Stimulated activated CD4-positive, alpha-beta T cell treated with anti-CD3 and anti-CD28 coated beads, Interleukin-1b, Interleukin-23, amount 100 ng/mL, for 48 hours (primary cell): Measurements from ENCODE around the gene APOOL.

Experiments used
- DNase-seq: peaks from one replicate; pipeline ENCODE4 v3.0.0-alpha.2; 2020

APOOL gene

GRCh38 chrX:85089321-85089840 lies 85.7 kb downstream of the APOOL start:
- no peak for DNase-seq

GRCh38 chrX:85107407-85107806 lies 103.7 kb downstream of the APOOL start:
- no peak for DNase-seq

- DNase-seq: no peak
Observed at GRCh38 chrX:85108165-85108564, 104.5 kb downstream of the APOOL start.

GRCh38 chrX:85109235-85109634 lies 105.6 kb downstream of the APOOL start:
- DNase-seq: no peak

GRCh38 chrX:85111347-85111746 lies 107.7 kb downstream of the APOOL start:
- DNase-seq: no peak

GRCh38 chrX:85112293-85112692 lies 108.6 kb downstream of the APOOL start:
- no peak for DNase-seq

- no peak for DNase-seq
Observed at GRCh38 chrX:85113746-85114145, 110.1 kb downstream of the APOOL start.

GRCh38 chrX:85114171-85114570 lies 110.5 kb downstream of the APOOL start:
- no peak for DNase-seq

- DNase-seq: no peak
Observed at GRCh38 chrX:85114776-85115175, 111.1 kb downstream of the APOOL start.

- no peak for DNase-seq
Observed at GRCh38 chrX:85115252-85115651, 111.6 kb downstream of the APOOL start.

GRCh38 chrX:85136409-85136808 lies 132.7 kb downstream of the APOOL start:
- DNase-seq: no peak

- no peak for DNase-seq
Observed at GRCh38 chrX:85139422-85139821, 135.7 kb downstream of the APOOL start.

- no peak for DNase-seq
Observed at GRCh38 chrX:85140964-85141363, 137.3 kb downstream of the APOOL start.
